Fibroblast of lung (primary cell): ENCODE measurements around the gene PRICKLE4. TPM values are rescaled to one million over a fixed set of nuclear protein-coding genes. Genes with fewer than 3 reads are reported as not detected.
"Not testable (repeated sequence)": the region's sequence is repeated elsewhere in the genome, so short reads cannot be mapped to it uniquely, and the experiment has no call there.

ENCODE experiments used
- DNase-seq, 2 donors: peaks; one replicate each; pipeline versions ENCODE4 v3.0.0 to v3.0.0-alpha.2; 2010; ENCODE audit warnings: low read depth in 2 of 2
- H2AFZ ChIP-seq: 2 replicates; pipeline ENCODE4 v1.5.1; 2012; ENCODE audit warnings: low read length, control low read depth, inconsistent platforms
- H3K27ac ChIP-seq: 2 replicates; pipeline ENCODE4 v1.5.1; 2011; ENCODE audit warnings: low read length, control low read depth; ENCODE audit not compliant: insufficient read depth
- H3K27me3 ChIP-seq: 2 replicates; pipeline ENCODE4 v1.5.1; 2011; ENCODE audit warnings: mild to moderate bottlenecking, low read length; ENCODE audit not compliant: control insufficient read depth, insufficient read depth
- H3K36me3 ChIP-seq: 2 replicates; pipeline ENCODE4 v1.5.1; 2011; ENCODE audit warnings: low read length; ENCODE audit not compliant: control insufficient read depth, insufficient read depth
- H3K4me1 ChIP-seq: 2 replicates; pipeline ENCODE4 v1.5.1; 2011; ENCODE audit warnings: low read length; ENCODE audit not compliant: control insufficient read depth, insufficient read depth; ENCODE audit errors: extremely low read depth
- H3K4me2 ChIP-seq: 2 replicates; pipeline ENCODE4 v1.5.1; 2011; ENCODE audit warnings: low read length, control low read depth; ENCODE audit not compliant: insufficient read depth; ENCODE audit errors: extremely low read depth
- H3K4me3 ChIP-seq, 4 experiments: fragments of 200-600 bp in 1 of 4; sonication (generic) in 1 of 4; replicated peaks in 1 of 4; 2 replicates each; pipeline ENCODE4 v1.5.1; 2011 to 2016; ENCODE audit warnings: low read length in 4 of 4, low read depth in 3 of 4, mild to moderate bottlenecking in 3 of 4, control low read depth in 2 of 4, inconsistent platforms in 1 of 4, mixed read lengths in 1 of 4; ENCODE audit not compliant: insufficient read depth in 1 of 4; ENCODE audit errors: control extremely low read depth in 1 of 4
- H3K79me2 ChIP-seq: 2 replicates; pipeline ENCODE4 v1.5.1; 2012; ENCODE audit warnings: mild to moderate bottlenecking, low read length, inconsistent platforms; ENCODE audit not compliant: control insufficient read depth, insufficient read depth
- H3K9ac ChIP-seq: 2 replicates; pipeline ENCODE4 v1.5.1; 2011; ENCODE audit warnings: mild to moderate bottlenecking, low read length, control low read depth; ENCODE audit not compliant: insufficient read depth
- H3K9me3 ChIP-seq: 2 replicates; pipeline ENCODE4 v1.5.1; 2012; ENCODE audit warnings: low read depth, low read length; ENCODE audit not compliant: control insufficient read depth, insufficient read depth
- H4K20me1 ChIP-seq: 2 replicates; pipeline ENCODE4 v1.5.1; 2011; ENCODE audit warnings: low read length; ENCODE audit not compliant: control insufficient read depth, insufficient read depth; ENCODE audit errors: extremely low read depth
- EZH2 ChIP-seq: IDR thresholded peaks from 2 replicates; pipeline ENCODE4 v1.5.1; 2012; ENCODE audit warnings: low read length, control low read depth, mild to moderate bottlenecking; ENCODE audit errors: missing control alignments
- polyA plus RNA-seq, 2 donors: library from polyadenylated mRNA; depleted of rRNA in 1 of 2; stranded (reverse) in 1 of 2; unstranded in 1 of 2; fragments of >200 nt; gene quantifications; 2 replicates each; pipeline ENCODE4 v1.2.1, GENCODE V29; 2011 to 2012; ENCODE audit warnings: missing spikeins in 1 of 2
- total RNA-seq: library from RNA; depleted of rRNA; stranded (reverse); fragments of >200 nt; gene quantifications from 2 replicates; pipeline ENCODE4 v1.2.1, GENCODE V29; 2014
- TF ChIP-seq, protein P1 (sequence below), 2 donors: IDR thresholded peaks in 1 of 2; conservative IDR thresholded peaks in 1 of 2; 1 replicate in 1 of 2; 2 replicates in 1 of 2; pipeline ENCODE4 v1.5.1; 2011 to 2012; ENCODE audit warnings: low read length in 2 of 2, control low read depth in 1 of 2, inconsistent platforms in 1 of 2, low read depth in 1 of 2, mild to moderate bottlenecking in 1 of 2

Gene PRICKLE4
- total and polyA plus RNA-seq, 2 donors (not counting 1 experiment from before 2014, with no cell fraction given), result 0.08 TPM; not detected in 1

DNA sequence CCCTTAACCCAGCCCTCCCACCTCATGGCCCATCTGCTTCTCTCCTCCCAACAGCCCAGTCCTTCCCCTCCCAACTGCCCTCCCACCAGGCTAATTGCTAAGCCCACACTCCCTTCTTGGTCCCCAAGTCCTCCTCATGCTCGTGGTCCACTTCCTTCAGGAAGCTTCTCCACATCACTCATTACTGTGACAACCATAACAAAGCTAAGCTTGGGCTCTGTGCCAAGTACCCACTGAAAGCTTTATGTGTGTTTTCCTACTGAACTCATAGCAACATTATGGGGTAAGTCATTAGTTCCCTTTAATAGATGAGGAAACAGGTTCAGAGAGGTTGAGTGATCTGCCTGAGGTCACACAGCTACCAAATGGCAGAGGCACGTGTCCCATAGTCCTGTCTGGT, 17.1 kb upstream of the PRICKLE4 start:
- Histone ChIP-seq H3K9me3 (no peaks in the 10 kb centered on the region), H4K20me1 (no peaks in the 10 kb centered on the region), H3K27ac (no peak overlapping the region), H3K4me1 (peaks cover 5% of the 10 kb centered on the region), H3K4me2 (no peak overlapping the region), H3K9ac (no peak overlapping the region), H3K27me3 (no peaks in the 10 kb centered on the region), H2AFZ (no peak overlapping the region), H3K4me3 (no peak overlapping the region), H3K36me3 (no peaks in the 10 kb centered on the region), H3K79me2 (no peaks in the 10 kb centered on the region)
- no peak for DNase-seq
- TF ChIP-seq, protein P1, sequence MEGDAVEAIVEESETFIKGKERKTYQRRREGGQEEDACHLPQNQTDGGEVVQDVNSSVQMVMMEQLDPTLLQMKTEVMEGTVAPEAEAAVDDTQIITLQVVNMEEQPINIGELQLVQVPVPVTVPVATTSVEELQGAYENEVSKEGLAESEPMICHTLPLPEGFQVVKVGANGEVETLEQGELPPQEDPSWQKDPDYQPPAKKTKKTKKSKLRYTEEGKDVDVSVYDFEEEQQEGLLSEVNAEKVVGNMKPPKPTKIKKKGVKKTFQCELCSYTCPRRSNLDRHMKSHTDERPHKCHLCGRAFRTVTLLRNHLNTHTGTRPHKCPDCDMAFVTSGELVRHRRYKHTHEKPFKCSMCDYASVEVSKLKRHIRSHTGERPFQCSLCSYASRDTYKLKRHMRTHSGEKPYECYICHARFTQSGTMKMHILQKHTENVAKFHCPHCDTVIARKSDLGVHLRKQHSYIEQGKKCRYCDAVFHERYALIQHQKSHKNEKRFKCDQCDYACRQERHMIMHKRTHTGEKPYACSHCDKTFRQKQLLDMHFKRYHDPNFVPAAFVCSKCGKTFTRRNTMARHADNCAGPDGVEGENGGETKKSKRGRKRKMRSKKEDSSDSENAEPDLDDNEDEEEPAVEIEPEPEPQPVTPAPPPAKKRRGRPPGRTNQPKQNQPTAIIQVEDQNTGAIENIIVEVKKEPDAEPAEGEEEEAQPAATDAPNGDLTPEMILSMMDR (conservative IDR thresholded peaks at IDR 0.05 in 1 of 2, IDR thresholded peaks at IDR 0.05 in 1 of 2; ENCODE audit: low read depth in 1 of 2, low read length in 2 of 2), result no peak
- TF ChIP-seq EZH2, result no peak

DNA sequence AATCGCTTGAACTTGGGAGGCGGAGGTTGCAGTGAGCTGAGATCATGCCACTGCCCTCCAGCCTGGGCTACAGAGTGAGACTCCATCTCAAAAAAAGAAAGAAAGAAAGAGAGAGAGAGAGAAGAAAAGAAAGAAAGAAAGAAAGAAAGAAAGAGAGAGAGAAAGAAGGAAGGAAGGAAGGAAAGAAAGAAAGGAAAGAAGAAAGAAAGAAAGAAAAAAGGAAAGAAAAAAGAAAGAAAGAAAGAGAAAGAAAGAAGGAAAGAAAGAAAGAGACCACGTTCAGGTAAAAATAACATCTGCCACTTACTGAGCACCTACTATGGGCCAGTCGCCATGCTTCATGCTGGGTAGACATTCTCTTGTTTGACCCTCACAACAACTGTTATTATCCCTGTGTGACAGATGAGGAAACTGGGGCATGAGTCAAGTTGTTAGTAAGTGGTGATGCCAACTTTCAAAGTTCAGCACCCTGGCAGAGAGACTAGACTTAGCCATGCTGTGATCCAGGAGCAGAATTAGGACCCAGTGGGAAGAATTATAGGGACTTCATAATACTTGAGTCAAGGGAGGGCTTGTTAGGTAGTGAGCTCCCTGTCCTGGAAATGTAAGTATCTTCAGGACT, 14.4 kb upstream of the PRICKLE4 start:
- not testable (repeated sequence) for H3K9ac ChIP-seq, H3K36me3 ChIP-seq, H2AFZ ChIP-seq, H3K79me2 ChIP-seq, H3K4me1 ChIP-seq, H3K9me3 ChIP-seq, H3K27ac ChIP-seq, H4K20me1 ChIP-seq, H3K27me3 ChIP-seq, DNase-seq, H3K4me3 ChIP-seq, H3K4me2 ChIP-seq

DNA sequence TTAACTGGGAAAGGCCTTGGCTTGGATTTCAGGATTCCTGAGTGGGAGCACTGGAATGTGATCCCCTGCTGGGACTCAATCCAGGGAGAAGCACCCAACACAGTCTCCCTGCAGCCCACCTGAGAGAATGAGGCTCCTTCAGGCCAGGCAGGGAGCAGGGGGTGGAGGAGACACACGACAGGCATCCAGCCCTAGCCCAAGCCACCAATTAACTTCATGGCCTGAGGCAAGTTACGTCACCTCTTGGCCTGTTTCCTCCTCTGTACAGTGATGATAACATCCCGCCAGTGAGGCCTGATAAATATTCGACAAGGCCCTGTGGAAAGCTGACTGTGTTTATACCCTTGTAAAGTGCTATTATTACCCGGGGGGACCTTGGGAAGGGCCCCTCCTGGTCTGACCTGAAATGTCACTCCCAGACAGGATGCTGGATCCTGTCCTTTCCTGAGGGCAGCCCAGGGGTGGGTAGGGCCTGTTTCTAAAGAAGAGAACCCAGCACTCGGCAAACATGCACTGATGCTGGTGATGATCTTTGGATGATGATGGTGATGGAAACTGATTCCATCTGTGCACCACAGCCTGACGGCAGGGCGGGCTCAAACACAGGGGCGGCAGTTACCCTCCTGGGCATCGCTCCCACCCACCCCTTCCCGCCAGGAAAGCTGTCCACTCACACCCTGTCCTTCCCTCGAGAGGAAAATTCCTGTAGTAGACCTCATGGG, 13.3 kb upstream of the PRICKLE4 start:
- H3K9ac ChIP-seq, result peak overlapping the region; percentile 8
- H3K27ac ChIP-seq, result peak overlapping the region; percentile 47
- no peak overlapping the region for H3K4me3 ChIP-seq
- TF ChIP-seq, protein P1 (conservative IDR thresholded peaks at IDR 0.05 in 1 of 2, IDR thresholded peaks at IDR 0.05 in 1 of 2; ENCODE audit: low read depth in 1 of 2, low read length in 2 of 2), result no peak
- no peak for TF ChIP-seq EZH2
- H3K4me2 ChIP-seq, result no peak overlapping the region
- peak overlapping the region; percentile 63 for H2AFZ ChIP-seq
- no peaks in the 10 kb centered on the region for H3K79me2 ChIP-seq
- no peaks in the 10 kb centered on the region for H3K27me3 ChIP-seq
- peak; percentile 76 to 78 for DNase-seq
- H3K9me3 ChIP-seq, result no peaks in the 10 kb centered on the region
- H3K4me1 ChIP-seq, result peaks cover 5% of the 10 kb centered on the region
- H4K20me1 ChIP-seq, result no peaks in the 10 kb centered on the region
- peaks cover 2% of the 10 kb centered on the region for H3K36me3 ChIP-seq
